GM15510 (cell line): ENCODE data around the gene MTAP.

Experiments used
- POLR2A ChIP-seq: IDR thresholded peaks from 3 replicates; pipeline ENCODE4 v1.6.1; 2011; ENCODE audit warnings: borderline replicate concordance; ENCODE audit not compliant: insufficient read length; ENCODE audit errors: extremely low read depth

Gene MTAP

DNA sequence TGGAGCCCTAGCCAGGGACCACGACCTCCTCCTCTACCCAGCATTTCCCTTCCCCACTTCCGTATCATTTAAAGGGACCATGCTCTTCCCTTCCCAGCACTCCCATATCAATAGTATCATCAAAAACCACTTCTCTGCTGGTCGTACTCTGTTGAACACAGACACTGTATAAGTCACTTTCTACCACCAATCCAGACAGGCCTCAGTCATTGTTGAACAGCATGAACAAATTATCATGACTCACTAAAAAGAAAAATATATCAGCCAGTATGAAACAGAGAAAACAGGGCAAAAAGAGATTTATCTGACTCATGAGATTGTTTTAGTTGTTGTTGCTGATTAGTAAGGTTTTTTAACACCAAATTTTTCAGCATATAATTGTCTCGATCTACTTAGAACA lies 101.9 kb downstream of the MTAP start:
- no peak for TF ChIP-seq POLR2A

- TF ChIP-seq POLR2A = no peak
These were observed 102.3 kb downstream of the MTAP start for GRCh38 chr9:21904776-21905175.

DNA sequence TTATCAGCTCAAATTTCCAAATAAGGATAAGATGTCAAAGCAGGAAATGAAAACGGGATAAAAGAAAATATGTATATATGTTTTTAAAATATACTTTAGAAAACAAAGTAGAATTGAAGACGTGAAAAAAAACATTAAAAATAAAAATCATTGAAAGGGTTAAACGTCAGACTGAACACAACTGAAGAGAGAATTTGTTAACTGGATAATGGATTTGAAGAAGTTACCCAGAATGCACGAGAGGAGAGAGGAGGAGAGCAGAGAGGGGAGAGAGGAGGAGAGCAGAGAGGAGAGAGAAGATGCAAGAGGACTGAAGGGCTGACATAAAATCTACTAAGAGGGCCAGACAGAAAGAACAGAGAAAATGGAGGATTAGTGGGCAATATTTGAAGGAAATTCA lies 103.8 kb downstream of the MTAP start:
- no peak for TF ChIP-seq POLR2A

GRCh38 chr9:21906881-21907280 lies 104.4 kb downstream of the MTAP start:
- no peak for TF ChIP-seq POLR2A

DNA sequence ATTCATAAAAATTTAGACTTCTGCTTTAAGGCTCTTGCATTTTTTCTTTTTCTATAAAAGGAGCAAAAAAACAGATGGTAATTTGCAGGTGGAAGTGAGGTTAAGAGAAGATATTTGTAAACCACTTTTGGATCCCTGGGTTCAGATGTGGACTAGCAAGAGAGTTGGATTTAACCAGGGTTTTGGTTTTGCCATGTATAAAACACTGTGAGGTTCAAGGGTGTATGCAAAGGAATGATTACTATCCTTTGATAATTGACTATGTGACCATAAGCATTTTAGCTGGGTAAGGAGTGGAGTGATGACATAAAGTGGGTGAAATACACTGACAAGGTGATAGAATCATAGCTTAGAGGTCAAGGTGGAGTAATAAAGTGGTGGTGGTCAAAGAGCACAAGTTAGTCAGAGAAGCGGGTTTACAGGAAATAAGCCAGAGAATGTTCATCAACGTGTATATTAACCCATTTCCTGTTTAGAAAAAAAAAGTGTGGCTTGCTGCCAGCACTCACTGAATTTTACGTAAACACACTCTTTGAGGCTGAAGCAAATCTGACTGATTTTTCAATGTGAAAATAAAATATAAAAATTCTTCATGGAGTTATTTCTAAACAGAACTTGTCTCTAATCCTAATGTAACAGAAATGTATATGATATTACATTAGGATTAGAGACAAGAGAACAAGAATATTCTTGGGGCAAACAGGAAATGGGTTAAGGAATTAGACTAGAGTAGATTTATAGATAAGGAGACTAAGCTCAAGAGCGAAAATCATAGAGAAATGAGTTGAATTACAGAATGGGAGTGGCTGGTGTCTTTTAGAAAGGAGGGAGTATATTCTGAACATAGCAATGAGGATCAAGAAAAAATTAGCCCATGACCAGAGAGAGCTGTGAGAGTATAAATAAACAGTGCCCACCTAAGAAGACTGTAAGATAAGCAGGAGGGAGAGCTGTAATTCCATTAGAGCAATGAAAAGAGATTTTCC lies 117.2 kb downstream of the MTAP start:
- no peak for TF ChIP-seq POLR2A

GRCh38 chr9:21923694-21924093 lies 121.3 kb downstream of the MTAP start:
- TF ChIP-seq POLR2A = no peak

GRCh38 chr9:21927752-21928151 lies 125.3 kb downstream of the MTAP start:
- TF ChIP-seq POLR2A = no peak

- no peak for TF ChIP-seq POLR2A
These were observed 129.0 kb downstream of the MTAP start for GRCh38 chr9:21931428-21931827.

- TF ChIP-seq POLR2A = no peak
These were observed 130.8 kb downstream of the MTAP start for GRCh38 chr9:21933281-21933680.

DNA sequence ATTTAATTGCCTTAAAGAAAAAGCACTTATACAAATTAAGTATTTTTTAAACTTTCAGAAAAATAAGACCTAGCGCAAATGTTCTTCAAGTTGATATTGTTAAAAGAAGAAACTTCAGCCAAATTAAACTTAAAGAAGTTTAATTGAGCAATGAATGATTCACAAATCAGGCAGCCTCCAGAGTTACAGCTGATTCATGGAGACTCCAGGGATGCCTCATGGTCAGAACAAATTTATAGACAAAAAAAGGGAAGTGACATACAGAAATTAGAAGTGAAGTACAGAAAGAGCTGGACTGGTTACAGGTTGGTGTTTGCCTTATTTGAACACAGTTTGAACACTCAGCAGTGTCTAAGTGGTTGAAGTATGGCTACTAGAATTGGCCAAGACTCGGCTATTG lies 131.4 kb downstream of the MTAP start:
- no peak for TF ChIP-seq POLR2A

DNA sequence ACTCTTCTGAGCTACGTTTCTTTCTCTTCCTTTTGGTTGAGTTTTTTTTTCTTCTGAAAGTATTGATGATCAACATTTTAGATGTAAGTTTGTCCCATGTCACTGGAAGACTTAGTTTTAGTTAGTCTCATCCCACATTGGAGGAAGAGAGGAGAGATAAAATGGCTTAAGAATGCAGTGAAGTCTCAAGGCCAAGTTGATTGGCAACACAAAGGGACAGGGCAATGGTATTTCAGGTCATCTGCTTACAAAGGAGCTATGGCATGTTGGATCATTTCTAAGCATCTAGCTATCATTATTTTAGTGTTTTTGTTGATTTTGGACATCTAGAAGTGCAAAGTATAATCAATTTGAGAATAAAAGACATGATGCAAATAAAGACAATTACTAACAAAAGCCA lies 133.2 kb downstream of the MTAP start:
- no peak for TF ChIP-seq POLR2A

GRCh38 chr9:21936161-21936560 lies 133.7 kb downstream of the MTAP start:
- no peak for TF ChIP-seq POLR2A

DNA sequence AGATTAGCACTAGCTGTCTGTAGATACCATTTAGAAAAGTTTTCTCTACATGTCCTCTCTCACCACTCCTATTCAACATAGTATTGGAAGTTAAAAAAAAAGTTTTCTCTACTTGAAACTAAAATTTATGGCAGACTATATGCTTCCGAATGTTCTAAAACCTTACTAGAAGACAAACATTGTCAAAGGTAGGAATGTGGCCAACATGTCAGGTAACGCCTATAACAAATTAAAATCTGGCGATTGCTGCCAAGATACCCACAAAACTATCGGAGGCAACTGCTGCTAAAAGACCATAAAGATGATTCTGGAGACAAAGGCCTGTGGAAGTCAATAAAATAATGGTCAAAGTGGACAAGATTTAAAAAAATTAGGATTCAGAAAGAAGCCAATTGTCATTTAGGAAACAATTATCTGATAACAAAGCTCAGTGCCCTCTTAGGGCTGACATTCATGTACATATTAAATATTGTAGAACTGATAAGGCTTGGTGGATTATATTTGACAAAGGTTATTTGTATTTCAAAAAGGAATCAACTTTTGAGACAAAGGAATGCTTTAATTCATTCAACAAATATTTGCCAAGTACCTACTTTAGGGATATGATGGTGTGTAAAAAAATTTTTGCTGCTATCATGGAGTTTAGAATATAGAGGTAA lies 139.0 kb downstream of the MTAP start:
- TF ChIP-seq POLR2A = no peak

GRCh38 chr9:21943464-21943863 lies 141.0 kb downstream of the MTAP start:
- TF ChIP-seq POLR2A = no peak

- no peak for TF ChIP-seq POLR2A
These were observed 143.2 kb downstream of the MTAP start for GRCh38 chr9:21945606-21946005.

DNA sequence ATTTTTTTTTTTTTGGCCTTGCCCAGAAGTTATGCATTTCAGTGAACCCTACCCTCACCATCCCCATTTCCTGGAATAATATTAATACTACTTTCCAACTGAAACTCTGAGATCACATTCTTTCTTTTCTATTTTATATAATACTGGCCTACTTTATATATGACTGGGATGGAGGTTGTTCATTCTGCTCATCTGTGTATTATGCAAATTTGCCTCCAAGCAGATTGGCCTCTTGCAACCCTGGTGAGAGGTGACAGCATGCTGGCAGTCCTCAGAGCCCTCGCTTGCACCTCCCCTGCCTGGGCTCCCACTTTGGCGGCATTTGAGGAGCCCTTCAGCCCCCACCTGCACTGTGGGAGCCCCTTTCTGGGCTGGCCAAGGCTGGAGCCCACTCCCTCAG lies 156.4 kb downstream of the MTAP start:
- TF ChIP-seq POLR2A = no peak

DNA sequence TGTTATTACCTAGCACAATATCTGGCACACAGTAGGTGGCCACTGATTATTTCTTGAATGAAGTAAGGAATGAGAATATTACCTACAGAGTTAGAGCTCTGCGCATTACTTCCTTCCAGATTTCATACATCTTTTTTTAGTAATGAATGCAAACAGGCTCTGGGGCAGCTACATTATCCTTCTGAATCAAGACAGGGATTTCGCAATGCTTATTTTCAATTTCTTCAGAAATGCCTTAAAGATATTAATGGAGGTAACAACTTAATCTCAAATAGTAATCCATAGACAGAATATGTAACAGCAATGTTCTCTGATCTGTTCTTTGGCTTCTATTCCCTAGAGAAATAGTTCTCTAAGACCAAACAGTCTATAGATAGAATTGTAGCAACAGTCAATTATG lies 159.1 kb downstream of the MTAP start:
- TF ChIP-seq POLR2A = no peak

GRCh38 chr9:21964925-21965385 lies 162.5 kb downstream of the MTAP start:
- TF ChIP-seq POLR2A = no peak
